A673 (cell line): ENCODE results near the gene SPATA13. TPM values are rescaled to one million over a fixed set of nuclear protein-coding genes. Genes with fewer than 3 reads are reported as not detected.

Experiments
- BruUV-seq: library from RNA; stranded (reverse); fragments of 400-500 nt; replicated peaks from 2 replicates; lab custom pipeline; 2021; lab: Mats Ljungman, UMichigan
- CTCF ChIA-PET: fragments of 300-600 bp; sonication (Branson Sonifier 250); formaldehyde crosslinking; loops from one replicate; lab custom pipeline; 2022; ENCODE audit warnings: antibody characterized with exemption; lab: Charles Lee
- POLR2A ChIA-PET: fragments of 300-600 bp; sonication (Branson Sonifier 250); formaldehyde crosslinking; loops from one replicate; lab custom pipeline; 2022; ENCODE audit warnings: antibody characterized with exemption; ENCODE audit not compliant: low non-redundant PET; lab: Charles Lee
- DNase-seq: peaks from one replicate; pipeline ENCODE4 v3.0.0-alpha.2; 2015; ENCODE audit warnings: low spot score
- H3K27ac ChIP-seq: fragments of 200-600 bp; sonication (generic); 2 replicates; pipeline ENCODE4 v1.5.1; 2016; ENCODE audit warnings: mixed run types, low read depth, mild to moderate bottlenecking, mixed read lengths, antibody characterized with exemption, low read length; ENCODE audit not compliant: poor library complexity, severe bottlenecking
- H3K27me3 ChIP-seq: fragments of 200-600 bp; sonication (generic); replicated peaks from 2 replicates; pipeline ENCODE4 v1.6.1; 2017; ENCODE audit warnings: mixed run types, low read depth, mild to moderate bottlenecking, mixed read lengths, antibody characterized with exemption, low read length; ENCODE audit not compliant: insufficient read depth, poor library complexity
- H3K36me3 ChIP-seq: fragments of 200-600 bp; sonication (generic); 2 replicates; pipeline ENCODE4 v1.6.1; 2016; ENCODE audit warnings: mixed run types, mild to moderate bottlenecking, mixed read lengths, antibody characterized with exemption, low read length; ENCODE audit not compliant: insufficient read depth, poor library complexity, severe bottlenecking
- H3K4me1 ChIP-seq: fragments of 200-600 bp; sonication (generic); 2 replicates; pipeline ENCODE4 v1.6.1; 2017; ENCODE audit warnings: mixed run types, mild to moderate bottlenecking, mixed read lengths, antibody characterized with exemption, low read length; ENCODE audit not compliant: insufficient read depth, poor library complexity, severe bottlenecking
- H3K4me3 ChIP-seq: fragments of 200-600 bp; sonication (generic); 2 replicates; pipeline ENCODE4 v1.5.1; 2016; ENCODE audit warnings: low read depth, mixed run types, mild to moderate bottlenecking, mixed read lengths, low read length; ENCODE audit not compliant: poor library complexity, severe bottlenecking
- H3K9me3 ChIP-seq: fragments of 200-600 bp; sonication (generic); 2 replicates; pipeline ENCODE4 v1.6.1; 2016; ENCODE audit warnings: mixed run types, low read depth, mild to moderate bottlenecking, mixed read lengths, antibody characterized with exemption, low read length; ENCODE audit not compliant: poor library complexity, severe bottlenecking
- EZH2 ChIP-seq: fragments of 200-600 bp; sonication (generic); IDR thresholded peaks from 2 replicates; pipeline ENCODE4 v1.6.1; 2017; ENCODE audit warnings: borderline replicate concordance, low read depth, mild to moderate bottlenecking, mixed read lengths, antibody characterized with exemption, low read length; ENCODE audit not compliant: poor library complexity, severe bottlenecking
- intact Hi-C: fragments of 100-400 bp; cut with micrococcal nuclease; formaldehyde crosslinking; loops from one replicate; pipeline ENCODE4 v1.10.0; 2022; ENCODE audit not compliant: unreplicated experiment
- total RNA-seq: library from RNA; stranded (reverse); gene quantifications from 2 replicates; pipeline ENCODE4 v1.2.3, GENCODE V29; 2021
- TF ChIP-seq, protein P1 (sequence below): fragments of 300-800, 200-600 bp; sonication (generic); conservative IDR thresholded peaks from 2 replicates; pipeline ENCODE4 v1.5.1; 2017; ENCODE audit warnings: low read depth, mild to moderate bottlenecking, antibody characterized with exemption, low read length, moderate library complexity, mixed read lengths

The SPATA13 gene
- total RNA-seq, 1 experiment from 2014 or later, result 58.2 TPM

DNA sequence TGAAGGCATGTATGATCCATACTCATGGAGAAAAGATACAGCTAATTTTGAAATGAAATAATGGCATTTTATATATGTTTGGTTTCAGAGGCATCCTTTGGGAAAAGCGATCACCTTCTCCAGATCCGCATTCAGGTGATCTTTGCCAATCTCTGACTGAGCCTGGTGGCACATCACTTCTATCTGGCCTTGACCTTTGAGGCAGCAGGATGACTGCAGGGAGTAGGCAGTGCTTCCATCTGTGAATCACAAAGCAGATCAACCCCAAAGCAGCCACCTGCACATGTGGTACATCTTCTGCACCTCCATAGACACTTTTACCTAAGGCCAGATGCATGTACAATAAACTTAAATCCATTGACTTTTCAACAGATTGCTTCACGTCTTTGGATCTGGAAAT is 53.4 kb downstream of the SPATA13 start:
- POLR2A ChIA-PET, result no interaction called here
- CTCF ChIA-PET, result no interaction called here
- no peak for TF ChIP-seq EZH2
- TF ChIP-seq, protein P1, sequence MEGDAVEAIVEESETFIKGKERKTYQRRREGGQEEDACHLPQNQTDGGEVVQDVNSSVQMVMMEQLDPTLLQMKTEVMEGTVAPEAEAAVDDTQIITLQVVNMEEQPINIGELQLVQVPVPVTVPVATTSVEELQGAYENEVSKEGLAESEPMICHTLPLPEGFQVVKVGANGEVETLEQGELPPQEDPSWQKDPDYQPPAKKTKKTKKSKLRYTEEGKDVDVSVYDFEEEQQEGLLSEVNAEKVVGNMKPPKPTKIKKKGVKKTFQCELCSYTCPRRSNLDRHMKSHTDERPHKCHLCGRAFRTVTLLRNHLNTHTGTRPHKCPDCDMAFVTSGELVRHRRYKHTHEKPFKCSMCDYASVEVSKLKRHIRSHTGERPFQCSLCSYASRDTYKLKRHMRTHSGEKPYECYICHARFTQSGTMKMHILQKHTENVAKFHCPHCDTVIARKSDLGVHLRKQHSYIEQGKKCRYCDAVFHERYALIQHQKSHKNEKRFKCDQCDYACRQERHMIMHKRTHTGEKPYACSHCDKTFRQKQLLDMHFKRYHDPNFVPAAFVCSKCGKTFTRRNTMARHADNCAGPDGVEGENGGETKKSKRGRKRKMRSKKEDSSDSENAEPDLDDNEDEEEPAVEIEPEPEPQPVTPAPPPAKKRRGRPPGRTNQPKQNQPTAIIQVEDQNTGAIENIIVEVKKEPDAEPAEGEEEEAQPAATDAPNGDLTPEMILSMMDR, result no peak
- Histone ChIP-seq H3K9me3 (no peaks in the 10 kb centered on the region), H3K27ac (no peak overlapping the region), H3K27me3 (no peaks in the 10 kb centered on the region), H3K4me3 (no peak overlapping the region), H3K4me1 (peaks cover 29% of the 10 kb centered on the region), H3K36me3 (no peaks in the 10 kb centered on the region)
- no TSS peak for BruUV-seq
- intact Hi-C loops, result no loop called here
- DNase-seq, result no peak

GRCh38 chr13:24214528-24214927 is 54.0 kb downstream of the SPATA13 start:
- intact Hi-C loops, result no loop called here
- peaks cover 33% of the 10 kb centered on the region for H3K4me1 ChIP-seq
- H3K27ac ChIP-seq, result no peak overlapping the region
- TF ChIP-seq EZH2, result no peak
- TF ChIP-seq, protein P1, result no peak
- no peaks in the 10 kb centered on the region for H3K36me3 ChIP-seq
- CTCF ChIA-PET, result no interaction called here
- POLR2A ChIA-PET, result no interaction called here
- H3K9me3 ChIP-seq, result no peaks in the 10 kb centered on the region
- H3K4me3 ChIP-seq, result no peak overlapping the region
- no TSS peak for BruUV-seq
- no peaks in the 10 kb centered on the region for H3K27me3 ChIP-seq
- DNase-seq, result no peak

GRCh38 chr13:24215126-24215525 is 54.6 kb downstream of the SPATA13 start:
- POLR2A ChIA-PET, result no interaction called here
- H3K27me3 ChIP-seq, result no peaks in the 10 kb centered on the region
- TF ChIP-seq, protein P1, result no peak
- TF ChIP-seq EZH2, result no peak
- H3K4me3 ChIP-seq, result no peak overlapping the region
- no peaks in the 10 kb centered on the region for H3K9me3 ChIP-seq
- no peak overlapping the region for H3K27ac ChIP-seq
- CTCF ChIA-PET, result no interaction called here
- intact Hi-C loops, result no loop called here
- peaks cover 33% of the 10 kb centered on the region for H3K4me1 ChIP-seq
- H3K36me3 ChIP-seq, result no peaks in the 10 kb centered on the region
- DNase-seq, result no peak
- BruUV-seq, result no TSS peak
